A549 treated with DMSO at 1 μM for 4 hours (cell line): ENCODE data around the gene PPFIA1. TPM values are rescaled to one million over a fixed set of nuclear protein-coding genes. Genes with fewer than 3 reads are reported as not detected.

ENCODE experiments used
- total RNA-seq: library from RNA; stranded (reverse); fragments of 200-300 nt; extraction: Qiagen RNA extraction; gene quantifications from 5 replicates; pipeline ENCODE4 v1.2.3, GENCODE V29; 2022; ENCODE audit warnings: low read depth

The PPFIA1 gene
- total RNA-seq, result 25.9 to 37.3 TPM (median 34.9 TPM) in 5 replicates

GRCh38 chr11:70270104-70270876, at the start of gene PPFIA1:
Gene PPFIA1, plus strand, starts transcription at chr11:70270690. Its CDS starts 1,483 bp downstream, at chr11:70272173.

GRCh38 chr11:70397983-70398833, 127.7 kb downstream of the PPFIA1 start, which contains the start of gene CTTN:
Gene CTTN, plus strand, starts transcription at chr11:70398529. Its CDS starts 8,769 bp downstream, at chr11:70407298.

Other genes with a start within 250 kb of the PPFIA1 start
- gene ANO1, start 192.4 kb upstream of the PPFIA1 start, total RNA-seq, result 0.93 to 1.7 TPM (median 1.1 TPM) in 5 replicates
- gene FADD, start 67.4 kb upstream of the PPFIA1 start, total RNA-seq, result 61.0 to 81.3 TPM (median 73.0 TPM) in 5 replicates
- gene CTTN, start 127.8 kb downstream of the PPFIA1 start, total RNA-seq, result 214 to 232 TPM (median 224 TPM) in 5 replicates